GM13976 (cell line): Measurements from ENCODE around the gene SMCHD1.

Source experiments
- DNase-seq: peaks from one replicate; pipeline ENCODE4 v3.0.0; 2012; ENCODE audit warnings: low spot score
- CTCF ChIP-seq: IDR thresholded peaks from 2 replicates; pipeline ENCODE4 v1.5.1; 2012; ENCODE audit warnings: borderline replicate concordance, mild to moderate bottlenecking; ENCODE audit not compliant: insufficient read depth; ENCODE audit errors: extremely low read depth, missing control alignments, control extremely low read depth
- in situ Hi-C: fragments of 300-500 bp; cut with MboI; formaldehyde crosslinking; loops from one replicate; pipeline ENCODE4 v1.12.0; 2022; ENCODE audit warnings: low sequenced_read_pairs, mixed read lengths, inconsistent platforms; ENCODE audit not compliant: unreplicated experiment

Gene SMCHD1

GRCh38 chr18:2655178-2655953, at the start of gene SMCHD1:
TSS of gene SMCHD1 (plus strand) at chr18:2655726. CDS start at chr18:2656076, 350 bp downstream.
- peak; percentile 92 for DNase-seq
- in situ Hi-C loops = loop anchor here (25.0 kb wide), 1 partner anchor 1843 kb away; the partner anchor contains the start of gene YES1
- no peak for TF ChIP-seq CTCF

GRCh38 chr18:2606335-2606734, 49.2 kb upstream of the SMCHD1 start:
- no peak for TF ChIP-seq CTCF
- in situ Hi-C loops = no loop called here
- DNase-seq = no peak

GRCh38 chr18:2609604-2610003, 45.9 kb upstream of the SMCHD1 start:
- no peak for TF ChIP-seq CTCF
- in situ Hi-C loops = no loop called here
- no peak for DNase-seq

GRCh38 chr18:2610549-2610948, 45.0 kb upstream of the SMCHD1 start:
- DNase-seq = no peak
- no peak for TF ChIP-seq CTCF
- in situ Hi-C loops = no loop called here

GRCh38 chr18:2612996-2613395, 42.5 kb upstream of the SMCHD1 start:
- TF ChIP-seq CTCF = no peak
- in situ Hi-C loops = no loop called here
- DNase-seq = no peak

GRCh38 chr18:2617401-2617998, 38.0 kb upstream of the SMCHD1 start:
- no peak for TF ChIP-seq CTCF
- DNase-seq = no peak
- in situ Hi-C loops = no loop called here
